GM23248 (cell line): ENCODE data around the gene EGLN1. TPM values are rescaled to one million over a fixed set of nuclear protein-coding genes. Genes with fewer than 3 reads are reported as not detected.

Experiments
- DNase-seq: peaks from one replicate; pipeline ENCODE4 v3.0.0-alpha.2; 2015
- H2AFZ ChIP-seq: fragments of 200-600 bp; sonication (generic); 2 replicates; pipeline ENCODE4 v1.6.1; 2016; ENCODE audit warnings: antibody characterized with exemption
- H3F3A ChIP-seq: fragments of 200-600 bp; sonication (generic); 2 replicates; pipeline ENCODE4 v1.6.1; 2016; ENCODE audit warnings: mild to moderate bottlenecking, antibody characterized with exemption, mixed run types; ENCODE audit not compliant: insufficient read depth
- H3K27ac ChIP-seq: fragments of 200-600 bp; sonication (generic); 2 replicates; pipeline ENCODE4 v1.5.1; 2016; ENCODE audit warnings: mild to moderate bottlenecking
- H3K27me3 ChIP-seq: fragments of 200-600 bp; sonication (generic); replicated peaks from 2 replicates; pipeline ENCODE4 v1.6.1; 2016; ENCODE audit warnings: mild to moderate bottlenecking; ENCODE audit not compliant: insufficient read depth
- H3K36me3 ChIP-seq: fragments of 200-600 bp; sonication (generic); 2 replicates; pipeline ENCODE4 v1.6.1; 2016; ENCODE audit warnings: low read depth, mild to moderate bottlenecking
- H3K4me1 ChIP-seq: fragments of 200-600 bp; sonication (generic); 2 replicates; pipeline ENCODE4 v1.6.1; 2016; ENCODE audit warnings: mild to moderate bottlenecking; ENCODE audit not compliant: insufficient read depth
- H3K4me2 ChIP-seq: fragments of 200-600 bp; sonication (generic); one replicate; pipeline ENCODE4 v1.6.1; 2016; ENCODE audit warnings: mild to moderate bottlenecking; ENCODE audit not compliant: unreplicated experiment
- H3K4me3 ChIP-seq: fragments of 200-600 bp; sonication (generic); 2 replicates; pipeline ENCODE4 v1.5.1; 2016; ENCODE audit warnings: mild to moderate bottlenecking
- H3K79me2 ChIP-seq: fragments of 200-600 bp; sonication (generic); 2 replicates; pipeline ENCODE4 v1.6.1; 2016; ENCODE audit warnings: mild to moderate bottlenecking; ENCODE audit not compliant: insufficient read depth
- H3K9ac ChIP-seq: fragments of 200-600 bp; sonication (generic); 2 replicates; pipeline ENCODE4 v1.6.1; 2016; ENCODE audit warnings: mild to moderate bottlenecking
- H3K9me2 ChIP-seq: fragments of 200-600 bp; sonication (generic); 2 replicates; pipeline ENCODE4 v1.6.1; 2016; ENCODE audit warnings: mixed run types, mild to moderate bottlenecking, moderate library complexity; ENCODE audit not compliant: insufficient read depth
- H3K9me3 ChIP-seq: fragments of 200-600 bp; sonication (generic); one replicate; pipeline ENCODE4 v1.6.1; 2017; ENCODE audit warnings: low read depth
- H4K20me1 ChIP-seq: fragments of 200-600 bp; sonication (generic); 2 replicates; pipeline ENCODE4 v1.6.0; 2016; ENCODE audit not compliant: insufficient read depth
- EZH2 ChIP-seq: fragments of 200-600 bp; sonication (generic); IDR thresholded peaks from 2 replicates; pipeline ENCODE4 v1.6.1; 2018; ENCODE audit warnings: antibody characterized with exemption, mild to moderate bottlenecking; ENCODE audit not compliant: insufficient read depth, poor library complexity, severe bottlenecking
- EZH2phosphoT487 ChIP-seq: fragments of 200-600 bp; sonication (generic); IDR thresholded peaks from 2 replicates; pipeline ENCODE4 v1.6.1; 2018; ENCODE audit warnings: antibody characterized with exemption, moderate library complexity, mild to moderate bottlenecking, low read depth; ENCODE audit not compliant: insufficient read depth
- WGBS, 2 experiments: methylation state at CpG; one replicate each; pipeline ENCODE4 v1.1.6; 2015 to 2017; ENCODE audit warnings: low lambda C conversion rate in 2 of 2, low coverage in 1 of 2; ENCODE audit errors: missing lambda C conversion rate in 2 of 2; 5-methylcytosine and 5-hydroxymethylcytosine counted together
- in situ Hi-C: fragments of 300-500 bp; cut with MboI; formaldehyde crosslinking; loops from 2 replicates; pipeline ENCODE4 v1.15.0; 2020
- polyA plus RNA-seq: library from polyadenylated mRNA; unstranded; fragments of >200 nt; fragmentation: Nextera tagmentation; extraction: Ambion mirVana; gene quantifications from 2 replicates; pipeline ENCODE4 v1.2.1, GENCODE V29; 2016
- total RNA-seq: library from RNA; depleted of rRNA; stranded (reverse); fragments of >200 nt; shearing (Covaris generic); gene quantifications from 2 replicates; pipeline ENCODE4 v1.2.3, GENCODE V29; 2014

Gene EGLN1
- total and polyA plus RNA-seq, 2 experiments from 2014 or later = 17.6 to 51.8 TPM

GRCh38 chr1:231337043-231337471 is 85.0 kb downstream of the EGLN1 start:
- WGBS, 2 experiments = 0 to 1% methylated on average over 21 to 23 of the region's 32 CpGs
- Histone ChIP-seq H3K36me3 (peaks cover 4% of the 10 kb centered on the region; the same call in 1 of the 2 replicates), H3K4me2 (peak overlapping the region; percentile 97), H3F3A (no peaks in the 10 kb centered on the region), H3K9ac (peak overlapping the region; percentile 94), H3K27me3 (no peaks in the 10 kb centered on the region), H4K20me1 (peaks cover 24% of the 10 kb centered on the region; the same call in 1 of the 2 replicates), H3K4me1 (peaks cover 47% of the 10 kb centered on the region), H3K9me3 (no peaks in the 10 kb centered on the region), H3K79me2 (peaks cover 94% of the 10 kb centered on the region), H3K9me2 (no peaks in the 10 kb centered on the region), H3K27ac (peak overlapping the region; percentile 98), H3K4me3 (peak overlapping the region; percentile 98), H2AFZ (peak overlapping the region; percentile 94)
- DNase-seq = no peak
- TF ChIP-seq EZH2 (no peak), EZH2phosphoT487 (no peak)
- in situ Hi-C loops = no loop called here

GRCh38 chr1:231335663-231336602 is 86.2 kb downstream of the EGLN1 start:
- no peak for TF ChIP-seq EZH2
- TF ChIP-seq EZH2phosphoT487 = no peak
- Histone ChIP-seq H3K27me3 (no peaks in the 10 kb centered on the region), H4K20me1 (peaks cover 24% of the 10 kb centered on the region; the same call in 1 of the 2 replicates), H3K9ac (peak overlapping the region; percentile 94), H3K9me2 (no peaks in the 10 kb centered on the region), H3F3A (no peaks in the 10 kb centered on the region), H2AFZ (no peak overlapping the region), H3K36me3 (peaks cover under 1% of the 10 kb centered on the region; the same call in 1 of the 2 replicates), H3K27ac (no peak overlapping the region), H3K4me2 (peak overlapping the region; percentile 97), H3K4me1 (peaks cover 47% of the 10 kb centered on the region), H3K9me3 (no peaks in the 10 kb centered on the region), H3K4me3 (peak overlapping the region; percentile 98), H3K79me2 (peaks cover 94% of the 10 kb centered on the region)
- peak; percentile 47 for DNase-seq
- in situ Hi-C loops = no loop called here
- 40 to 47% methylated on average over 21 of the region's 21 CpGs for WGBS, 2 experiments

DNA sequence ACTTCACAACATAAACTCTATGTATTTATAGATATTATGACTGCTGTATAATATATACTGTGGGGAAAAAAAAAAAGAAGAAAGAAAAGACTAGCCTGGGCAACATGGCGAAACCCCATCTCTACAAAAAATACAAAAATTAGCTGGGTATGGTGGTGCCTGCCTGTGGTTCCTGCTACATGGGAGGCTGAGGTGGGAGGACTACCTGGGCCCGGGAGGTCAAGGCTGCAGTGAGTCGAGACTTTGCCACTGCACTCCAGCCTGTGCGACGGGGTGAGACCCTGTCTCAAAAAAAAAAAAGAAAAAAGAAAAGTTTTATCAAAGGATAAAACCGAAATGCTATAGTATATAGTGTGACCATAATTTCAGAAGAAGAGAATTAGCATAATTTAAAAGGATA is 87.1 kb downstream of the EGLN1 start:
- WGBS, 2 experiments = 67 to 73% methylated on average over 6 of the region's 6 CpGs
- H3K36me3 ChIP-seq = no peaks in the 10 kb centered on the region
- DNase-seq = no peak
- H3K4me3 ChIP-seq = peak overlapping the region; percentile 98
- peaks cover 24% of the 10 kb centered on the region; the same call in 1 of the 2 replicates for H4K20me1 ChIP-seq
- no peak overlapping the region for H3K27ac ChIP-seq
- H3K9me2 ChIP-seq = no peaks in the 10 kb centered on the region
- no peak for TF ChIP-seq EZH2
- TF ChIP-seq EZH2phosphoT487 = no peak
- H3K27me3 ChIP-seq = no peaks in the 10 kb centered on the region
- H2AFZ ChIP-seq = no peak overlapping the region
- in situ Hi-C loops = no loop called here
- no peaks in the 10 kb centered on the region for H3K9me3 ChIP-seq
- H3K4me1 ChIP-seq = peaks cover 47% of the 10 kb centered on the region
- H3K4me2 ChIP-seq = peak overlapping the region; percentile 97
- peaks cover 91% of the 10 kb centered on the region for H3K79me2 ChIP-seq
- H3F3A ChIP-seq = no peaks in the 10 kb centered on the region
- peak overlapping the region; percentile 94 for H3K9ac ChIP-seq

DNA sequence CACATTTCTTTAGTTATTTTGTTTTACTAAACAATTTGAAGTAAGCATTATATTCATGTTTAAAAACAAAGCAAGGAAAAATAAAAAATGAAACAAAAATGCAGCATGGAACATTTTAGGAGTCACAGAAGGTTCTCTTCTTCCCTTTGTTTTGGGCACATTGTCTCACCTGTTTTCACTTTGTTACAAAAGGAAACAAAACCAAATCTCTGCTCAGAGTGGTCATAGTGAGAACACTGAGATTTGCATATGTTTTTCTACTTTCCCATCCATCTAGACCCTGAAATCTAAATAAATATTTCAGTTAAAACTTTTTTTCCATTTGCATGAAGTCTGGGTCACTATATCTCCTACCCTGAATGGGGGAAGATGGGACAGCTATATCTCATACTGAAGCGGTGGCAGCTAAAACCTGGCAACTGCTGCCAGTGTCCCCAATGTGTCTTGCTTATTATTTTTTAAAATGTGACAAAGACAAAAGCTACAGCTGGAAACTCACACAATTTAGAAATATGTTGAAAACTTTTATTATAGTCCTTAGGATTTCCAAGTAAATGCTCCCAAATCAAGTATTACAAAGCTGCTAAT is 87.9 kb downstream of the EGLN1 start:
- Histone ChIP-seq H2AFZ (no peak overlapping the region), H4K20me1 (peaks cover 24% of the 10 kb centered on the region; the same call in 1 of the 2 replicates)

More for the DNA sequence above, 87.9 kb downstream of the EGLN1 start:
- Histone ChIP-seq H3K4me1 (peaks cover 40% of the 10 kb centered on the region), H3K4me2 (peak overlapping the region; percentile 97), H3K9me2 (no peaks in the 10 kb centered on the region), H3F3A (no peaks in the 10 kb centered on the region), H3K9me3 (no peaks in the 10 kb centered on the region), H3K9ac (peak overlapping the region; percentile 94), H3K4me3 (peak overlapping the region; percentile 98), H3K27ac (no peak overlapping the region), H3K27me3 (no peaks in the 10 kb centered on the region), H3K36me3 (no peaks in the 10 kb centered on the region), H3K79me2 (peaks cover 83% of the 10 kb centered on the region)
- in situ Hi-C loops = no loop called here
- 40 to 41% methylated on average over 1 of the region's 1 CpG for WGBS, 2 experiments
- no peak for DNase-seq
- TF ChIP-seq EZH2 = no peak
- no peak for TF ChIP-seq EZH2phosphoT487
